ENCODE data around the gene ZNF562.
A peak's percentile ranks its signal among the peaks of the same experiment; 100 is the strongest.

ZNF562 gene

GRCh38 chr19:9644472-9644871 lies 30.4 kb downstream of the ZNF562 start:
- no peak for DNase-seq (ENCODE audit: low read depth)

- DNase-seq (ENCODE audit: low read depth) = no peak
These were observed 33.1 kb downstream of the ZNF562 start for GRCh38 chr19:9641810-9642209.

GRCh38 chr19:9640956-9641355 lies 33.9 kb downstream of the ZNF562 start:
- DNase-seq (ENCODE audit: low read depth) = no peak

GRCh38 chr19:9636018-9636417 lies 38.9 kb downstream of the ZNF562 start:
- no peak for DNase-seq (ENCODE audit: low read depth)

- DNase-seq (ENCODE audit: low read depth) = no peak
These were observed 47.0 kb downstream of the ZNF562 start for GRCh38 chr19:9627856-9628255.

GRCh38 chr19:9622531-9622930 lies 52.4 kb downstream of the ZNF562 start:
- no peak for DNase-seq (ENCODE audit: low read depth)

- DNase-seq (ENCODE audit: low read depth) = peak; percentile 82
These were observed 53.5 kb downstream of the ZNF562 start, which contains the start of gene ZNF561 for GRCh38 chr19:9621156-9622037. Gene ZNF561, minus strand, starts transcription at chr19:9621232. Its CDS starts 1,776 bp downstream, at chr19:9619456.

- no peak for DNase-seq (ENCODE audit: low read depth)
These were observed 54.1 kb downstream of the ZNF562 start for GRCh38 chr19:9620842-9621155.

GRCh38 chr19:9615844-9616243 lies 59.1 kb downstream of the ZNF562 start:
- DNase-seq (ENCODE audit: low read depth) = no peak

GRCh38 chr19:9610484-9611113 lies 64.3 kb downstream of the ZNF562 start:
- no peak for DNase-seq (ENCODE audit: low read depth)

GRCh38 chr19:9608912-9609311 lies 66.0 kb downstream of the ZNF562 start:
- DNase-seq (ENCODE audit: low read depth) = no peak

- no peak for DNase-seq (ENCODE audit: low read depth)
These were observed 77.9 kb downstream of the ZNF562 start for GRCh38 chr19:9597027-9597426.
